WTC11 (cell line): Measurements from ENCODE around the gene GRM3. TPM values are rescaled to one million over a fixed set of nuclear protein-coding genes. Genes with fewer than 3 reads are reported as not detected.

Source experiments
- ATAC-seq: fragments of 200-7000 bp; cut with Tn5 transposase; 2 replicates; pipeline ENCODE4 v1.10.0; 2021; ENCODE audit warnings: mild to moderate bottlenecking, moderate library complexity
- CTCF ChIA-PET: fragments of 300-600 bp; sonication (Branson Sonifier 250); formaldehyde crosslinking; loops from one replicate; lab custom pipeline; 2021; ENCODE audit warnings: antibody characterized with exemption; lab: Charles Lee
- POLR2A ChIA-PET: fragments of 350-600 bp; sonication (Branson Sonifier 250); formaldehyde crosslinking; loops from one replicate; lab custom pipeline; 2021; ENCODE audit warnings: antibody characterized with exemption; lab: Charles Lee
- DNase-seq: peaks from one replicate; pipeline ENCODE4 v3.0.0; 2021; ENCODE audit warnings: low spot score
- H3K27ac Mint-ChIP-seq: 2 replicates; pipeline ENCODE4 v1.8.0; 2021; ENCODE audit warnings: mixed read lengths
- H3K27me3 Mint-ChIP-seq: 2 replicates; pipeline ENCODE4 v1.8.0; 2021; ENCODE audit warnings: low read depth, mild to moderate bottlenecking, moderate library complexity, mixed read lengths
- H3K36me3 Mint-ChIP-seq: 2 replicates; pipeline ENCODE4 v1.8.0; 2021; ENCODE audit warnings: mixed read lengths
- H3K4me1 Mint-ChIP-seq: 2 replicates; pipeline ENCODE4 v1.8.0; 2022; ENCODE audit warnings: mixed read lengths
- H3K4me3 Mint-ChIP-seq: 2 replicates; pipeline ENCODE4 v1.8.0; 2021; ENCODE audit warnings: mild to moderate bottlenecking, moderate library complexity, mixed read lengths
- H3K9me3 Mint-ChIP-seq: 2 replicates; pipeline ENCODE4 v1.8.0; 2021; ENCODE audit warnings: mixed read lengths
- AR ChIP-seq: fragments of 250-450 bp; sonication (Bioruptor Pico); IDR thresholded peaks from 2 replicates; pipeline ENCODE4 v1.9.0; 2021; ENCODE audit warnings: mild to moderate bottlenecking
- ATF1 ChIP-seq: sonication (generic); formaldehyde crosslinking; IDR thresholded peaks from 2 replicates; pipeline ENCODE4 v1.8.1; 2023; ENCODE audit warnings: mild to moderate bottlenecking, moderate library complexity, missing genetic modification reagents
- CREB1 ChIP-seq: sonication (generic); formaldehyde crosslinking; IDR thresholded peaks from 2 replicates; pipeline ENCODE4 v1.8.0; 2023; ENCODE audit warnings: mild to moderate bottlenecking, missing genetic modification reagents
- ELF4 ChIP-seq: sonication (generic); formaldehyde crosslinking; IDR thresholded peaks from 2 replicates; pipeline ENCODE4 v1.8.1; 2022; ENCODE audit warnings: low read depth, mild to moderate bottlenecking, moderate library complexity, missing genetic modification reagents
- FOXK1 ChIP-seq: sonication (generic); formaldehyde crosslinking; IDR thresholded peaks from 2 replicates; pipeline ENCODE4 v1.8.0; 2022; ENCODE audit warnings: mild to moderate bottlenecking, moderate library complexity, missing genetic modification reagents
- HMGXB4 ChIP-seq: sonication (generic); formaldehyde crosslinking; IDR thresholded peaks from 2 replicates; pipeline ENCODE4 v1.8.1; 2023; ENCODE audit warnings: mild to moderate bottlenecking, moderate library complexity, missing genetic modification reagents
- IRF2 ChIP-seq: sonication (generic); formaldehyde crosslinking; IDR thresholded peaks from 2 replicates; pipeline ENCODE4 v1.8.0; 2022; ENCODE audit warnings: low read depth, missing genetic modification reagents, borderline replicate concordance
- KAT7 ChIP-seq: sonication (generic); formaldehyde crosslinking; IDR thresholded peaks from 2 replicates; pipeline ENCODE4 v1.8.1; 2023; ENCODE audit warnings: missing genetic modification reagents, mild to moderate bottlenecking, borderline replicate concordance
- NR1H2 ChIP-seq: sonication (generic); formaldehyde crosslinking; IDR thresholded peaks from 2 replicates; pipeline ENCODE4 v1.9.0; 2021; ENCODE audit warnings: mild to moderate bottlenecking, moderate library complexity, missing genetic modification reagents
- RELA ChIP-seq: sonication (generic); formaldehyde crosslinking; IDR thresholded peaks from 2 replicates; pipeline ENCODE4 v1.8.1; 2022; ENCODE audit warnings: missing genetic modification reagents, mild to moderate bottlenecking, borderline replicate concordance
- TP53 ChIP-seq: sonication (generic); formaldehyde crosslinking; IDR thresholded peaks from 2 replicates; pipeline ENCODE4 v1.8.1; 2023; ENCODE audit warnings: mild to moderate bottlenecking, missing genetic modification reagents
- USF1 ChIP-seq: sonication (generic); formaldehyde crosslinking; IDR thresholded peaks from 2 replicates; pipeline ENCODE4 v1.8.0; 2022; ENCODE audit warnings: mild to moderate bottlenecking, missing genetic modification reagents
- ZNF219 ChIP-seq: sonication (generic); formaldehyde crosslinking; IDR thresholded peaks from 2 replicates; pipeline ENCODE4 v1.8.0; 2023; ENCODE audit warnings: missing genetic modification reagents, mild to moderate bottlenecking, borderline replicate concordance
- ZNF263 ChIP-seq: sonication (generic); formaldehyde crosslinking; IDR thresholded peaks from 2 replicates; pipeline ENCODE4 v1.8.1; 2022; ENCODE audit warnings: low read depth, mild to moderate bottlenecking, moderate library complexity, missing genetic modification reagents
- ZNF317 ChIP-seq: sonication (generic); formaldehyde crosslinking; IDR thresholded peaks from 2 replicates; pipeline ENCODE4 v1.8.1; 2023; ENCODE audit warnings: low read depth, mild to moderate bottlenecking, moderate library complexity, missing genetic modification reagents, borderline replicate concordance
- ZNF416 ChIP-seq: fragments of 250-450 bp; sonication (Bioruptor Pico); IDR thresholded peaks from 2 replicates; pipeline ENCODE4 v1.9.0; 2021; ENCODE audit warnings: mild to moderate bottlenecking, inconsistent platforms
- ZNF425 ChIP-seq: fragments of 250-450 bp; sonication (Bioruptor Pico); conservative IDR thresholded peaks from 2 replicates; pipeline ENCODE4 v1.9.0; 2021; ENCODE audit warnings: mild to moderate bottlenecking
- ZNF671 ChIP-seq: fragments of 250-450 bp; sonication (Bioruptor Pico); IDR thresholded peaks from 2 replicates; pipeline ENCODE4 v1.8.0; 2021; ENCODE audit warnings: mild to moderate bottlenecking
- total RNA-seq: library from RNA; stranded (reverse); gene quantifications from 3 replicates; pipeline ENCODE4 v1.2.3, GENCODE V29; 2021

GRM3 gene
- total RNA-seq, 1 experiment from 2014 or later: 0.94 TPM

GRCh38 chr7:86647385-86648094 lies 3.8 kb downstream of the GRM3 start:
- Mint-ChIP-seq H3K27ac (no peak overlapping the region), H3K4me1 (peaks cover 42% of the 10 kb centered on the region), H3K36me3 (no peaks in the 10 kb centered on the region)
- ATAC-seq (no peak), DNase-seq (no peak)
- POLR2A ChIA-PET: no interaction called here
- CTCF ChIA-PET: no interaction called here
- no peak for TF ChIP-seq FOXK1 (CRISPR knock-in tag)
- no peak for TF ChIP-seq CREB1
- TF ChIP-seq ZNF263 (CRISPR knock-in tag): no peak
- TF ChIP-seq RELA (CRISPR knock-in tag): no peak
- no peak for TF ChIP-seq TP53 (CRISPR knock-in tag)
- TF ChIP-seq, all 79 proteins: peak for 0
- no peak overlapping the region for H3K4me3 Mint-ChIP-seq
- H3K9me3 Mint-ChIP-seq: no peaks in the 10 kb centered on the region
- H3K27me3 Mint-ChIP-seq: peaks cover 26% of the 10 kb centered on the region

GRCh38 chr7:86648169-86648568 lies 4.5 kb downstream of the GRM3 start:
- TF ChIP-seq ZNF425 (CRISPR knock-in tag) (no peak), IRF2 (no peak), ZNF416 (CRISPR knock-in tag) (no peak), ZNF317 (CRISPR knock-in tag) (no peak), USF1 (no peak), HMGXB4 (CRISPR knock-in tag) (no peak), KAT7 (CRISPR knock-in tag) (no peak), ELF4 (no peak), ATF1 (CRISPR knock-in tag) (no peak), ZNF671 (CRISPR knock-in tag) (no peak), ZNF219 (CRISPR knock-in tag) (no peak), NR1H2 (CRISPR knock-in tag) (no peak)
- Mint-ChIP-seq H3K27me3 (peaks cover 26% of the 10 kb centered on the region), H3K9me3 (no peaks in the 10 kb centered on the region), H3K27ac (no peak overlapping the region), H3K4me1 (peaks cover 42% of the 10 kb centered on the region), H3K4me3 (no peak overlapping the region), H3K36me3 (no peaks in the 10 kb centered on the region)
- ATAC-seq (no peak), DNase-seq (no peak)
- CTCF ChIA-PET: no interaction called here
- POLR2A ChIA-PET: no interaction called here

GRCh38 chr7:86653919-86654659 lies 10.4 kb downstream of the GRM3 start:
- CTCF ChIA-PET: interaction anchor here (0.9 kb wide), 1 partner anchor 251 kb away, joined by 4 read pairs; no protein-coding TSS in a partner anchor
- Mint-ChIP-seq H3K4me1 (peaks cover 29% of the 10 kb centered on the region), H3K9me3 (no peaks in the 10 kb centered on the region), H3K27ac (peak overlapping the region; percentile 52), H3K36me3 (no peaks in the 10 kb centered on the region), H3K27me3 (no peaks in the 10 kb centered on the region), H3K4me3 (no peak overlapping the region)
- ATAC-seq: peak; percentile 83
- POLR2A ChIA-PET: no interaction called here
- peak; percentile 24 for DNase-seq
- TF ChIP-seq AR (CRISPR knock-in tag): no peak
- no peak for TF ChIP-seq TP53 (CRISPR knock-in tag)
- TF ChIP-seq HMGXB4 (CRISPR knock-in tag): no peak
- no peak for TF ChIP-seq ZNF425 (CRISPR knock-in tag)
- no peak for TF ChIP-seq ZNF416 (CRISPR knock-in tag)
